GM21717 (cell line): ENCODE data around the gene TAOK2.
"Not testable (repeated sequence)": the region's sequence is repeated elsewhere in the genome, so short reads cannot be mapped to it uniquely, and the experiment has no call there.

Source experiments
- ATAC-seq: cut with Tn5 transposase; IDR thresholded peaks from one replicate; pipeline ENCODE4 v1.9.1; 2021; ENCODE audit warnings: mild to moderate bottlenecking, moderate library complexity; ENCODE audit not compliant: unreplicated experiment

TAOK2 gene

DNA sequence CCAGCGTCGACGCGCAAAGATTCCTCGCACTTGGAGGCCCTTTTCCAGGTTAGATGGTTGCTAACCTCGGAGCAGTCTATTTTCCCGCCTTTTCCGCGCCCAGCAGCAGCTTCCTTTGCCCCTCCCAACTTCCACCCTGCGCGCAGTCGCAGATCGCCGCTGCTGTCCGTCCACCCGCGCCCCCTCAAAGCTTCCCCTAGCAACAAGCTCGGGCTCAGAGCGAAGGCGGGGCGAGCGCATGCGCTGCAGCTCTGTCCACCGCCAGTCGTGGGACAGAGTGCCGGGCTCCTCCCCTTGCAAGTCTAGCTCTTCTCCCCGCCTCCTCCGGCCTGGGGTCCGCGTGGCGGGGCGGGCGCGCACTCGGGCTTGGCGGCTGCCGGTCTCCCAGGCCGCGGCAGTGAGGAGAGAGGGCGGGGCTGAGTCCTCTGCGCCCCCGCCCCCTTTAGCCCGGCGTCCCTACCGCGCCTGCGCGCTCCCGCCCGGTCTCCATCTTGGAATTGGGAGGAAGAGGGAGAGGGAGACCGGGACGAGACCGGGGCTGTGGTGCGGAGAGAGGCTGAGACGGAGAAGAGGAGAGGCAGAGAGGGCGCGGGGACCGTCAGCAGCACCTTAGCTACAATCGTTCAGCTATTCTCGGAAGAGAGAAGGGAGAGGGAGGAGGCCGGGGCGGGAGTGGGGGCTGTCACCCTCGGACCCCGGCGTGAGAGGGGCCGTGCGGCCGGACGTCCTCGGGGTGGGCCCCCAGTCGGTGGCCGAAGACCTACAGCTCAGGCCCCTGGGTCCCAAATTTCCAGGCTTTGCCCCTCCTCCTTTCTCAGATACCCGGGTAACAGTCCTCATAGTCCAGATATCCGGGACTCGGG lies at the start of gene TAOK2:
Gene TAOK2, plus strand, starts transcription at position 485 of the 863 bp plus-strand sequence. CDS start 3,905 bp downstream, outside the sequence.
- peak; percentile 84 for ATAC-seq

DNA sequence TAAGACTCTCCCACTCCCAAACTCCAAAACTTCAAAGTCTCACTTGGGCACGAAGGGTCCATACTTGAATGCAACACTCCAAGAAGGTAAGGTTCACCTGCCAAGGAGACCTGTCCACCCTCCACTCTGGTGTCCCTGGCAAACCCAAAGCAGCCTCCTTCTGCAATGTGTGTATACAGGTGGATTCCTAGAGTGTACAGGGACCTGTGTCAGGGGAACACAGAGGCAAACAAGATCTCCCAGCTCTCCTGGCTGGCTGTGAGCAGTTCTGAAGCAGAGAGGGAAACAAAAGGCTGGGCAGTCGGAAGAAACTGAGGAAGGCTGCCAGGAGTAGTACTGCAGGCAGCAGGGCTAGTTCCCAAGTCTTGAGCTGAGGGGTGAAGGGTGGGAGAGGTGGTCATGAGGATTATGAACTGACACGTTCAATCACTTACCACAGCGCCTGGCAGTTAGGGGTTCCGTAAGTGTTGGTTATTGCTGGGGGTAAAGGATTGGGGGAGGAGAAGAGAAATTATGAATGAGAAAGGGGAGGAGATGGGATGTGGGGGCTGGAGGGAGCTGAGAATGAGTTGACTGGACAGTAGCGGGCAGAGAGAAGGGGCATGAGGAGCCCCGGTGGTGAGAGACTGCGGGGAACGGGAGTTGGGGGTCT lies 48.4 kb upstream of the TAOK2 start:
- ATAC-seq = no peak

DNA sequence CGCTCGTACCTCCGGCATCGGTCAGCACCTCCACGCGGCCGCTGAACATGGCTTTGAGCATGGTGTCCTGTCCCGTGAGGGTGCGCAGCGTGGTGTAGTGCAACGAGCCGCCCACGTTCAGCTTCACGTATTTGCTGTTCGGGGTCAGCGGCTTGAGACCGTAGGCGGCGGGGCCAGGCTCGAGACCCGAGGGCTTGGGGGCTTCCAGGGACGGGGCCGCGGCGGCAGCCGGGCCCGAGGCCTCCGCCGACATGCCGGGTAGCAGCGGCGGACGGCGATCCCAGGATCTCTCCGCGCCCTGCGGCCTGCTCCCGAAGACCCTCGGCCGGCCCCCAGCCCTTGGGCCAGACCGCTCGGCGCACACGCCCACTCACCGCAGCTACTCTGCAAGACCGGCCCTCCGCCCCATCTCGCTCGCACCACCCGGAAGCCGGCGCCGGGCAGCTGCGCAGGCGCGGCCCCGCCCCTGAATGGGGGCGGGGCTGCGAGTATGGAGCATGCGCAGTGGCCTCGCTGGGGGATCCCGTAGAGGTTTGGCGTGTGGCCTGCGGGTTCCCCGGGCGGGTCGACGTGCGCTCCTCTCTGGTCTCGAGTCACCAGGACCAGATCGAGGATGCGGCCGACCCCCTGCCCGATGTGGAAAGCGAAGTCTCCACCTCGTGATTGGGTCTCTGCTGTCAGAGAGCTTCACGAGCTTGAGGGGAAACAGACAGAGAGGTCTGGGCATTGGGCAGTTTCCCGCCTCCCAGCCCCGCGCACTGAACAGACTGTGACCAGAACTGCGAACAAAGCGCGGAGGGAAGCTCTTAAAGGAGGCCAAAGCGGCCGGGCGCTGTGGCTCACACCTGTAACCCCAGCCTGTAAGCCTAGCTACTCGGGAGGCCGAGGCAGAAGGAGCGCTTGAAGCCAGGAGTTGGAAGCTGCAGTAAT lies 47.6 kb upstream of the TAOK2 start, which contains the start of gene KCTD13:
Gene KCTD13, minus strand, starts transcription at position 446 of the 930 bp plus-strand sequence. Its CDS starts 193 bp downstream, at position 253.
- peak; percentile 78 for ATAC-seq

DNA sequence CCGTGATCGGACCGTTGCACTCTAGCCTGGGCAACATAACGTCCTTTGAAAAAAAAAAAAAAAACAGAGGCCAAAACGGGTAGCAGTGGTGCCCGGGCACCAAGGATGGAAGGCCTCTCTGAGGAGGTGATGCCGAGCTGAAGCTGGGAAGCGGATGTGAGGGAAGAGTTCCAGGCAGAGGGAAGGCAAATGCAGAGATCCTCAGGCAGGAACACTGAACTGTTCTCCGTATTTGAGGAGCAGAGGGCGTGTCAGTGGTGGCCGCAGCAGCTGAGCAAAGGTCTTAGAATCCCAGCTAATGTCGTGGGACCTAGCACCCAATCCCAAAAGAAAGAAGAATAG lies 47.0 kb upstream of the TAOK2 start:
- peak; percentile 10 for ATAC-seq

DNA sequence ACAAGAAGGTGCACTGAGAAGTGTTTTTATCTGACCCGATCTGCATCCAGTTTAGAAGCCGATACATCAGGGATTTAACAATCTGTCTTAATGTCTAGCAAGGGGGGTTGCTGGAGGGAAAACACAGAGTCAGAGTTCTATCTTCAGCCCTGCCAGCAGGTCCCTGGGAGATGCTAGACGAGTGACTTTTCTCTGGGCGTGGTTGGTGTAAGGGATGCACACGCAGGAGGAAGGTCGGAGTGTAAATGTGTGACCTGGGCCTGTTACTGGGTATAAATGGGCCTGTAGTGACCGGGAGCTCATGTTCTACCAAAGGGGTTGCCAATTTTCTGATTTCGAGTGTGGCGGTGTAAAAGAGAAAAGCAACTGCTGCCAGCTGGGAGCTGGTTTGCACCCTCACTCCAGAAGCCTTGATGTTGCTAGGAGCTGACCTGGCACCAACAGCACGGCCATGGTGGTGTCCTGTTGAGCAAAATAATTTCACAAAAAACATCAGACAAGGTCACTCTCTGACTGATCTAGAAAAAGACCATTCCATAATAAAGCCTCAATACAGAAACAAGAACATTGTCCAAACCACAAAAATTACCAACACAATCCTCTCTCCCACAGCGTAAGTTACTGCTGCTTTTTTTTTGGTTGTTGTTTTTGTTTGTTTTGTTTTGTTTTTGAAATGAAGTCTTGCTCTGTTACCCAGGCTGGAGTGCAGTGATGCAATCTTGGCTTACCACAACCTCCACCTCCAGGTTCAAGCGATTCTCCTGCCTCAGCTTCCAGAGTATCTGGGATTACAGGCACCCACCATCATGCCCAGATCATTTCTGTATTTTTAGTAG lies 46.4 kb upstream of the TAOK2 start:
- no peak for ATAC-seq

DNA sequence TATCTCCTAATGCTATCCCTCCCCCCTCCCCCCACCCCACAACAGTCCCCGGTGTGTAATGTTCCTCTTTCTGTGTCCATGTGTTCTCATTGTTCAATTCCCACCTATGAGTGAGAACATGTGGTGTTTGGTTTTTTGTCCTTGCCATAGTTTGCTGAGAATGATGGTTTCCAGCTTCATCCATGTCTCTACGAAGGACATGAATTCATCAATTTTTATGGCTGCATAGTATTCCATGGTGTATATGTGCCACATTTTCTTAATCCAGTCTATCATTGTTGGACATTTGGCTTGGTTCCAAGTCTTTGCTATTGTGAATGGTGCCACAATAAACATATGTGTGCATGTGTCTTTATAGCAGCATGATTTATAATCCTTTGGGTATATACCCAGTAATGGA lies 41.9 kb upstream of the TAOK2 start:
- not testable (repeated sequence) for ATAC-seq

DNA sequence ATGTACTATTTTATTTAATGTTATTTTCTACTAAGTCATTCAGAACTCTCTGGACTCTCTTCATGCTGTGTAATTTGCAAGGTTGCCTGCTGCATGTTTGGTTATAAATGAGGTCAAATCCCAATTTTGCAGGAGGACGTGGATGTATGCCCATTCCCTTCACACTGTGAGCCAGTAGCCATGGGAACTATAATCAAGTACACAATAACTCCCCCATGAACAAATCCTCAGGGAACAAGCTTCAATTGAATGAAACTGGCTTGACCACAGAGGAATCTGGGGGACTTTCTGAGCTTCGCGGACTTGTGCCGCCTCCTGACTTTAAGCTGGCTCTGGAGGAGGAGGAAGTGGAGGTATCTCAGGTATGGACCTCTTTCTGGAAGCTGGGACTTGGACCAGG lies 33.0 kb upstream of the TAOK2 start:
- no peak for ATAC-seq

DNA sequence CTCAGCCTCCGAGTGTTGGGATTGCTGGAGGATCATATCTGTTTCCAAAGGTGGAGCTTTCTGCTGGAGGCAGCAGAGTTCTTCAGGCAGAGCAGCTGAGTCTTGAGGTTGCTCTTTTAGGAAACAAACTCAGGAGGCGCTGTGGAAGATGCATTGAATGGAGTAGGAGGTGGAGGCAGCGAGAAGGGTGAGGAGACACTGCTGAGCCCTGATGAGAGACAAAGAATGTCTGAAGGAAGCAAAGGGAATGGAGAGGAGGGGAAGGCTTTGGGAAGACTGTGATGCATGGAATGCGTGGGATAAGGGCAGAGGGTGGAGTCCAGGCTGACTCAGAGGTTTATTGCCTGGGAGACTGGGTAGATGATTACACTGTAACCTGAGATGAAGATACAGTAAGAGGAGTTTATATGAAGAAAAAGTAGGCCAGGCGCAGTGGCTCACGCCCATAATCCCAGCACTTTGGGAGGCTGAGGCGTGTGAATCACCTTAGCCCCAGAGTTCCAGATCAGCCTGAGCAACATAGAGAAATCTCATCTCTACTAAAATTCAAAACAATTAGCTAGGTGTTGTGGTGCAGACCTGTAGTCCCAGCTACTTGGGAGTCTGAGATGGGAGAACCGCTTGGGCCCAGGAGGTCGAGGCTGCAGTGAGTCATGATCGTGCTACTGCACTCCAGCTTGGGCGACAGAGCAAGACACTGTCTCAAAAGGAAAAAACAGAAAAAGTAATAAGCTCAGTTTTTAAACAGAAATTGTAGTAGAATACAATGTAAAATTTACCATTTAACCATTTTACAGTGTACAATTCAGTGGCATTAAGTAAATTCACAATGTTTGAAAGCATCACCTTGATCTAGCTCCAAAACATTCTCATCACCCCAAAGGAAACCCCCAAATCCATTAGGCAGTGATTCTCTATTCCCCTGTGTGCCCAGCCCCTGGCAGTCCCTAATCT lies 29.5 kb upstream of the TAOK2 start:
- no peak for ATAC-seq

DNA sequence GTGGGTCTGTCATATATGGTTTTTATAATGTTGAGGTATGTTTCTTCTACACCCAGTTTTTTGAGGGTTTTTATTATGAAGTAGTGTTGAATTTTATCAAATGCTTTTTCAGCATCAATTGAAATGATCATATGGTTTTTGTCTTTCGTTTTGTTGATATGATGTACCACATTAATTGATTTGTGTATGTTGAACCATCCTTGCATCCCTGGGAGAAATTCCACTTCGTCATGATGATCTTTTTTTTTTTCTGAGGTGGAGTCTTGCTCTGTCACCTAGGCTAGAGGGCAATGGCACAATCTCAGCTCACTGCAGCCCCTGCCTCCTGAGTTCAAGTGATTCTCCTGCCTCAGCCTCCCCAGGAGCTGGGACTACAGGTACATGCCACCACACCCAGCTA lies 25.8 kb upstream of the TAOK2 start:
- ATAC-seq = no peak

DNA sequence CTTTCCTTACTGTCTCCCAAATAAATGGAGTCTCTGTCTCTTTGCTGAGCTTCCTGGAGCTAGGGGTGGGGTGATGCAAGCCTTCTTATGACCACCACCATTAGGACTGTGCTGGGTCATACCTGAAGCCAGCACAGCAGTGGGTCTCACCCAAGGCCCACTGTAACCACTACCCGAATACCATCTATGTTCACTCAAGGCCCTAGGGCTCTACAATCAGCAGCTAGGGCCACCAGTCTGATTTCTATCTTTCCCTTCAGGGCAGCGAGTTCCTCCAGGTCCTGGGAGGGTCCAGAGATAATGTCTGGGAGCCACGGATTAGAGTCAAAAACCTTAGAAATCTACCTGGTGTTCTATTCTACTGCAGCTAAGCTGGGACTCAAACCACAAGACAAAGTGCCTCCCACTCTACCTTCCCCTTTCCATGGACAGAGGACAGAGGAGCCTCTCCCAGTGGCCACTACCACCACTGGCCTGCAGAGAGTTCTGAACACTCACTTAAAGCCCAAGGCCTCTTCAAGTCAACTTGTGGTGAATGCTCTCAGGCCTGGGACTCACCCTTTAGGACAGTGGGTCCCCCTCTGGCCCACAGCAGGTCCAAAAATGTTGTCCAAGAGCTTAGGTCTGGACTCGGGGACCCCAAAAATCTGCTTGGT lies 22.7 kb upstream of the TAOK2 start:
- ATAC-seq = no peak

DNA sequence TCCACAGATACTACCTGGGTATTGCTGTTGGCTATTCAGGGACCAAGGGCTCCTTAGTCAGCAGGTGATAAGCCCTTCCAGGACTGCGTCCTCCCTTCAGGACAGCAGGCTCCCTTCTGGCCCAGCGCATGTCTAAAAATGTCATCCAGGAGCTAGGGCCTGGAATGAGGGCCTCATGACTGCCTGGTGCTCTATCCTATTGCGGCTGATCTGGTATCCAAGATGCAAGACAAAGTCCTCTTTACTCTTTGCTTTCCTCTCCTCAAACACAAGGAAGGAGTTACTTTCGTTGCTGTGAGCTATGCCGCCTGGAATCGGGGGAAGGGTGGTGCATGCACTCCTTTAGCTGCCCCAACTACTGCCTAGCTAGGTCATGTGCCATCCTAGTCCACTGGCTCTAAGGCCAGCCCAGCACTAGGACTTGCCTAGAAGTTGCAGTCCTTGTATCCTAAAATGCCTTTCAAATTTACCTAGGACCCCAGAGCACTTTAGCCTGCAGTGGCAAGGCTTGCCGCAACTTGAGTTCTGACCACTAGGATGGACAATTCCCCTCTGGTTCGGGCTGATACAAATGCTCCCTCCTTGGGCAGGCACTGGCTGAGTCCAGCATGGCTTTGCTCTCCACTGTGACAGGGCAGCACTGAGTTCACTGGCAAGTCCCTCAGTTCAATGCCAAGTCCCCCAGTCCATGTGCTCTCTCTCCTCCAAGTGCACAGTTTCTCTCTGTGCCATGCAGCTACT lies 21.9 kb upstream of the TAOK2 start:
- ATAC-seq = no peak

DNA sequence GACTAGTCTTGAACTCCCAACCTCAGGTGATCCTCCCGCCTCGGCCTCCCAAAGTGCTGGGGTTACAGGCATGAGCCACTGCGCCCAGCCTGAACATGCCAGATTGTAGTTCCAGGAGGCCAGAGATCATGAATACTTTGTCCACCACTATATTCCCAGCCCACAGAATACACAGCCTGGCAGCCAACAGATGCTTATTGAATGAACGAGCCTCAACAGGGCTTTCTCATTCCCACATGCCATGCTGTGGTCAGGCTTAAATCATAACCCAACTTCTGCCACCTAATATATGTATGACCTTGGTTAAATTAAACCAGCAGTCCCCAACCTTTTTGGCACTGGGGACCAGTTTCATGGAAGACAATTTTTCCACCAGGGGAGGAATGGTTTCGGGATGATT lies 14.9 kb upstream of the TAOK2 start:
- ATAC-seq = no peak

DNA sequence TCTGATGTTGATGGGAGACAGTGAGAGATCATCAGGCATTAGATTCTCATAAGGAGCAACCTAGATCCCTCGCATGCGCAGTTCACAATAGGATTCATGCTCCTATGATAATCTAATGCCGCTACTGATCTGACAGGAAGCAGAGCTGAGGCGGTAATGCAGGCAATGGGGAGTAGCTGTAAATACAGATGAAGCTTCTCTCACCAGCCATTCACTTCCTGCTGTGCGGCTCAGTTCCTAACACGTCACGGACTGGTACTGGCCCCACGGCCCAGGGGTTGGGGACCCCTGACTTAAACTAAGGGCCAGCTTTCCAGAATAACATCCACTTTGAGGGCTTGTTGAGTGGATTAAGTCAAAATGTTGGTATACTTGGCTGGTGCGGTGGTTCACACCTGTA lies 14.4 kb upstream of the TAOK2 start:
- ATAC-seq = no peak

DNA sequence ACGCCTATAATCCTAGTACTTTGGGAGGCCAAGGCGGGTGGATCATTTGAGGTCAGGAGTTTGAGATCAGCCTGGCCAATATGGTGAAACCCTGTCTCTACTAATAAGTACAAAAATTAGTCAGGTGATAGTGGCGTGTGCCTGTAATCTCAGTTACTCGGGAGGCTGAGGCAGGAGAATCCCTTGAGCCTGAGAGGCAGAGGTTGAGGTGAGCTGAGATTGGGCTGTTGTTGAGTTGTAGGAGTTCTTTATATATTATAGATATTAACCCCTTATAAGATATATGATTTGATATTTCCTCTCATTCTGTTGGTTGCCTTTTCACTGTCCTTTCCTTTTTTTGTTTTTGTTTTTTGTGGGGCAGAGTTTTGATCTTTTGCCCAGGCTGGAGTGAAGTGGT lies 13.8 kb upstream of the TAOK2 start:
- ATAC-seq = not testable (repeated sequence)

DNA sequence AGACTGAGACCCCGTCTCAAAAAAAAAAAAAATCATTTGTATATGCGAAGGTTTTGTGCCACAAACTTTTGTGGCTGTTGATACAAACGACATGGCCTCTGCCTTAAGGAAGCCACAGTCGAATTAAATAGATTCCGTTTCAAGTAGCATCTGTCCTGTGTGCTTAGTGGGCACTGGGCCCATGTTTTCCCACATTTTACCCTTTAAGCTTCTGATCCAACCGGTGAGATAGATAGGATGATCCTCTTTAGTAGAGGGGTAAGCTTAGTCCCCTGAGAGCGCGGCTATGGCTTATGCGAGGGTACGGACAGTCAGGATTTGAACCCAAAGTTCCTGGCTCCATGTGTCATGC lies 12.6 kb upstream of the TAOK2 start:
- peak; percentile 4 for ATAC-seq

DNA sequence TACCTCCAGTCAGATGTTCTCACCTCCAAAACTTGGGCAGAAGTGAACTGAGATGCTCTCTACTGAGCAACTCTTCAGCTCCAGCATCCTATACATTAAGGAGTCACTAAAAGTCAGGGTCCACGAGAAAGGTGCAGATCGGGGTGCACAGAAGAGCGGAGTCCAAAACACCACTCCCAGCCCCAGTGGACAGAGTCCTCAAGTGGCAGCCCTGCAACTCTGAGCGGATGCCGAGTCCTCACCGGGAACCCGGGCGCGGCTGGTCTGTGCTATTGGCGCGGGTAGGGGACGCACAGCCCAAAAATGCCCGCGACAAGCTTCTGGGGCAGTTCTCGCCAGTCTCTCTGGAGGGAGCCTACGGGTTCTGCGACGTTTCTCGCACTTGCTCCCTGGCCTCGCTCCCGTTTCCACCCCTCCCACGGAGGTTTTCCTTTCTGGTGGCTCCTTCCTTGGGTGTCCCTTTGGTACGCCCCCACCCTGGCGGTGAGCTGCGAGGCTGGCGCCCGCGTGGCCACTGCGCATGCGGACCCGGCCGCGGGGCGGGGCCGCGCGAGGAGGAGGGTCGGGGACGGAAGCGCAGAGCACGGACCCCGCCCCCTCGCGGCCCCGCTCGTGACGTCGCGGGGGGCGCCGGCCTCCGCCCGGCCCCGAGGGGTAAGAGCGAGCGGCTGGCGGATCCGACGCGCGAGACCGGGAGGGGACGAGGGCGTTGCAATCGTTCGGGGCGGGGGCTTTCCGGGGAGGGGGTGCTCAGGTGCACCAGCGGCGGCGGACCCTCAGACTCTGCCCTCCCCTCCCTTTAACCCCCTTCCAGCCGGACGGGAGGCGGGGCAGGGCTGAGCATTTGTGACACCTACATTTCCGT lies 12.0 kb upstream of the TAOK2 start, which contains the start of gene TMEM219:
Gene TMEM219, plus strand, starts transcription at position 601 of the 865 bp plus-strand sequence. CDS start 1,065 bp downstream, outside the sequence.
- peak; percentile 61 for ATAC-seq
